ENCODE data around the gene SLC39A11.

DNA sequence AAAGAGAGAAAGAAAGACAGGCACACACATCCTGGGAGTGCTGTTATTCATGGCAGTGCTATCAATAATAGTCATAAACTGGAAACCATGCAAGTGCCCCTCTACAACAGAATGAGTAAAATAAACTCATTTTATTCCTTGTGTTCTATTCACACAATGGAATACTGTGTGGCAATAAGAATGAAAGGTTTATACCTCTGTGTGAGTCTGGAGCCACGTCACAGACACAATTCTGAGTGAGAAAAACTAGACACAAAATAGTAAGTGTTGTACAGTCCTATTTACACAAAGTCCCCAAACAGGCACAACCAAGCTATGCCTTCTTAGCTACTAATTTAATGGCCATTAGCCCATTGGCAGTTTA is 429.7 kb downstream of the SLC39A11 start:
- TF ChIP-seq TAF1 (IDR thresholded peaks at IDR 0.05; ENCODE audit: low read depth, low read length) (no peak), POLR2AphosphoS5 (IDR thresholded peaks at IDR 0.05; ENCODE audit: low read depth, low read length) (no peak), POLR2A (IDR thresholded peaks at IDR 0.05; ENCODE audit: low read depth, low read length) (no peak), SPI1 (IDR thresholded peaks at IDR 0.05; ENCODE audit: low read depth, low read length) (no peak), POU2F2 (IDR thresholded peaks at IDR 0.05; ENCODE audit: low read depth, low read length) (no peak)

Measured in GM12891 (cell line).